Hepatocyte (in vitro differentiated cells): ENCODE measurements around the gene ZDHHC18.

Source experiments
- CTCF ChIP-seq: fragments of 200-600 bp; sonication (generic); IDR thresholded peaks from 2 replicates; pipeline ENCODE4 v1.5.1; 2016; ENCODE audit warnings: antibody characterized with exemption, mild to moderate bottlenecking; ENCODE audit not compliant: poor library complexity
- EZH2 ChIP-seq: fragments of 200-600 bp; sonication (generic); IDR thresholded peaks from 2 replicates; pipeline ENCODE4 v1.6.1; 2016; ENCODE audit warnings: antibody characterized with exemption, mild to moderate bottlenecking, borderline replicate concordance

- no peak for TF ChIP-seq CTCF
- no peak for TF ChIP-seq EZH2
Observed at GRCh38 chr1:26857473-26858060, 31.1 kb downstream of the ZDHHC18 start.
